ENCODE results near the gene RNU6-9. TPM values are rescaled to one million over a fixed set of nuclear protein-coding genes. Genes with fewer than 3 reads are reported as not detected.
"Not testable (repeated sequence)": the region's sequence is repeated elsewhere in the genome, so short reads cannot be mapped to it uniquely, and the experiment has no call there.

Gene RNU6-9
- polyA plus RNA-seq, 12 donors, result not detected

GRCh38 chr19:877992-878660 is 15.2 kb upstream of the RNU6-9 start:
- DNase-seq, result not testable (repeated sequence)

- DNase-seq, result not testable (repeated sequence)
Measured at GRCh38 chr19:878751-879561, 14.3 kb upstream of the RNU6-9 start.

- DNase-seq, result no peak
Measured at GRCh38 chr19:879711-880438, 13.4 kb upstream of the RNU6-9 start.

- no peak for DNase-seq
Measured at GRCh38 chr19:881385-882071, 11.8 kb upstream of the RNU6-9 start.

GRCh38 chr19:882871-883497 is 10.3 kb upstream of the RNU6-9 start:
- no peak for DNase-seq

- no peak for DNase-seq
Measured at GRCh38 chr19:883661-884211, 9.5 kb upstream of the RNU6-9 start.

GRCh38 chr19:884420-885211 is 8.7 kb upstream of the RNU6-9 start:
- DNase-seq, result no peak

- DNase-seq, result no peak
Measured at GRCh38 chr19:885536-886224, 7.6 kb upstream of the RNU6-9 start.

- DNase-seq, result no peak
Measured at GRCh38 chr19:887072-887471, 6.2 kb upstream of the RNU6-9 start.

- no peak for DNase-seq
Measured at GRCh38 chr19:887599-887998, 5.7 kb upstream of the RNU6-9 start.

- no peak for DNase-seq
Measured at GRCh38 chr19:888581-889385, 4.5 kb upstream of the RNU6-9 start.

GRCh38 chr19:889662-890295 is 3.5 kb upstream of the RNU6-9 start:
- no peak for DNase-seq

GRCh38 chr19:890831-891230 is 2.5 kb upstream of the RNU6-9 start:
- DNase-seq, result no peak

- DNase-seq, result not testable (repeated sequence)
Measured at GRCh38 chr19:891421-892200, 1.7 kb upstream of the RNU6-9 start.

GRCh38 chr19:892243-892893 is 916 bp upstream of the RNU6-9 start:
- no peak for DNase-seq

- DNase-seq, result no peak
Measured at GRCh38 chr19:896434-896833, 3.1 kb downstream of the RNU6-9 start.

- DNase-seq, result no peak
Measured at GRCh38 chr19:896999-897398, 3.7 kb downstream of the RNU6-9 start.

Measured in muscle of arm (tissue), 12 donors.